Stimulated activated memory B cell treated with anti-CD40 and anti-IgM and Interleukin-4, amounts not matched to agents 10 μg/mL and 1 μg/mL and 100 μg/mL, for 72 hours (primary cell): ENCODE measurements around the gene XPO4.
"Not testable (repeated sequence)": the region's sequence is repeated elsewhere in the genome, so short reads cannot be mapped to it uniquely, and the experiment has no call there.

Experiments used
- ATAC-seq: fragments of 150-1000 bp; cut with Tn5 transposase; 2 replicates; pipeline ENCODE4 v1.10.0; 2021
- H3K27ac Mint-ChIP-seq: one replicate; pipeline ENCODE4 v1.8.0; 2022; ENCODE audit warnings: mild to moderate bottlenecking, mixed read lengths
- H3K27me3 Mint-ChIP-seq: one replicate; pipeline ENCODE4 v1.8.0; 2022; ENCODE audit warnings: mixed read lengths
- H3K36me3 Mint-ChIP-seq: one replicate; pipeline ENCODE4 v1.8.0; 2022; ENCODE audit warnings: mixed read lengths
- H3K4me1 Mint-ChIP-seq: one replicate; pipeline ENCODE4 v1.8.0; 2022; ENCODE audit warnings: mixed read lengths
- H3K4me3 Mint-ChIP-seq: one replicate; pipeline ENCODE4 v1.8.0; 2022; ENCODE audit warnings: mild to moderate bottlenecking, moderate library complexity, mixed read lengths
- H3K9me3 Mint-ChIP-seq: one replicate; pipeline ENCODE4 v1.8.0; 2022; ENCODE audit warnings: mixed read lengths

The XPO4 gene

GRCh38 chr13:20908714-20909497 lies 6.4 kb upstream of the XPO4 start:
- ATAC-seq: no peak
- no peak overlapping the region for H3K27ac Mint-ChIP-seq
- peaks cover 9% of the 10 kb centered on the region for H3K27me3 Mint-ChIP-seq
- H3K9me3 Mint-ChIP-seq: no peaks in the 10 kb centered on the region
- no peaks in the 10 kb centered on the region for H3K4me1 Mint-ChIP-seq
- no peak overlapping the region for H3K4me3 Mint-ChIP-seq
- no peaks in the 10 kb centered on the region for H3K36me3 Mint-ChIP-seq

- Mint-ChIP-seq H3K27ac (no peak overlapping the region), H3K36me3 (peaks cover 3% of the 10 kb centered on the region), H3K4me3 (no peak overlapping the region), H3K27me3 (no peaks in the 10 kb centered on the region), H3K9me3 (no peaks in the 10 kb centered on the region), H3K4me1 (peaks cover 27% of the 10 kb centered on the region)
- ATAC-seq: no peak
Measured at GRCh38 chr13:20904908-20905307, 2.4 kb upstream of the XPO4 start.

- Mint-ChIP-seq H3K9me3 (no peaks in the 10 kb centered on the region), H3K36me3 (peaks cover 5% of the 10 kb centered on the region), H3K4me1 (peaks cover 33% of the 10 kb centered on the region), H3K27me3 (no peaks in the 10 kb centered on the region), H3K27ac (peak overlapping the region; percentile 99), H3K4me3 (peak overlapping the region; percentile 99)
- ATAC-seq: no peak
Measured at GRCh38 chr13:20903164-20903475, 574 bp upstream of the XPO4 start.

GRCh38 chr13:20901668-20902437 lies 693 bp downstream of the XPO4 start:
- peak; percentile 32 for ATAC-seq
- Mint-ChIP-seq H3K36me3 (peaks cover 5% of the 10 kb centered on the region), H3K9me3 (no peaks in the 10 kb centered on the region), H3K4me3 (peak overlapping the region; percentile 99), H3K27ac (peak overlapping the region; percentile 99), H3K27me3 (no peaks in the 10 kb centered on the region), H3K4me1 (peaks cover 41% of the 10 kb centered on the region)

- H3K4me1 Mint-ChIP-seq: peaks cover 27% of the 10 kb centered on the region
- no peak for ATAC-seq
- H3K4me3 Mint-ChIP-seq: no peak overlapping the region
- H3K36me3 Mint-ChIP-seq: peaks cover 6% of the 10 kb centered on the region
- H3K27me3 Mint-ChIP-seq: no peaks in the 10 kb centered on the region
- H3K27ac Mint-ChIP-seq: no peak overlapping the region
- no peaks in the 10 kb centered on the region for H3K9me3 Mint-ChIP-seq
Measured at GRCh38 chr13:20894245-20894644, 8.3 kb downstream of the XPO4 start.

GRCh38 chr13:20891768-20892167 lies 10.8 kb downstream of the XPO4 start:
- Mint-ChIP-seq H3K27me3 (no peaks in the 10 kb centered on the region), H3K4me3 (no peak overlapping the region), H3K36me3 (peaks cover 12% of the 10 kb centered on the region), H3K4me1 (peaks cover 23% of the 10 kb centered on the region), H3K9me3 (no peaks in the 10 kb centered on the region), H3K27ac (no peak overlapping the region)
- no peak for ATAC-seq

- Mint-ChIP-seq H3K27me3 (no peaks in the 10 kb centered on the region), H3K36me3 (peaks cover 12% of the 10 kb centered on the region), H3K27ac (no peak overlapping the region), H3K4me3 (no peak overlapping the region), H3K4me1 (peaks cover 21% of the 10 kb centered on the region), H3K9me3 (no peaks in the 10 kb centered on the region)
- ATAC-seq: no peak
Measured at GRCh38 chr13:20891034-20891433, 11.5 kb downstream of the XPO4 start.

GRCh38 chr13:20890540-20890939 lies 12.0 kb downstream of the XPO4 start:
- H3K4me3 Mint-ChIP-seq, H3K27me3 Mint-ChIP-seq, ATAC-seq, H3K27ac Mint-ChIP-seq, H3K9me3 Mint-ChIP-seq: not testable (repeated sequence)
- Mint-ChIP-seq H3K4me1 (peaks cover 24% of the 10 kb centered on the region), H3K36me3 (peaks cover 12% of the 10 kb centered on the region)

- H3K4me3 Mint-ChIP-seq: no peak overlapping the region
- no peaks in the 10 kb centered on the region for H3K27me3 Mint-ChIP-seq
- peaks cover 1% of the 10 kb centered on the region for H3K9me3 Mint-ChIP-seq
- peaks cover 27% of the 10 kb centered on the region for H3K36me3 Mint-ChIP-seq
- peaks cover 64% of the 10 kb centered on the region for H3K4me1 Mint-ChIP-seq
- no peak overlapping the region for H3K27ac Mint-ChIP-seq
- ATAC-seq: no peak
Measured at GRCh38 chr13:20882206-20882605, 20.3 kb downstream of the XPO4 start.

- peaks cover 5% of the 10 kb centered on the region for H3K9me3 Mint-ChIP-seq
- peaks cover 29% of the 10 kb centered on the region for H3K36me3 Mint-ChIP-seq
- no peak for ATAC-seq
- no peaks in the 10 kb centered on the region for H3K27me3 Mint-ChIP-seq
- no peak overlapping the region for H3K27ac Mint-ChIP-seq
- peaks cover 68% of the 10 kb centered on the region for H3K4me1 Mint-ChIP-seq
- H3K4me3 Mint-ChIP-seq: no peak overlapping the region
Measured at GRCh38 chr13:20877902-20878301, 24.6 kb downstream of the XPO4 start.

GRCh38 chr13:20876802-20877201 lies 25.7 kb downstream of the XPO4 start:
- not testable (repeated sequence) for H3K4me3 Mint-ChIP-seq, H3K27me3 Mint-ChIP-seq, H3K9me3 Mint-ChIP-seq, ATAC-seq
- Mint-ChIP-seq H3K27ac (peak overlapping the region; percentile 34), H3K4me1 (peaks cover 69% of the 10 kb centered on the region), H3K36me3 (peaks cover 34% of the 10 kb centered on the region)

GRCh38 chr13:20874439-20874838 lies 28.1 kb downstream of the XPO4 start:
- Mint-ChIP-seq H3K36me3 (peaks cover 23% of the 10 kb centered on the region), H3K4me1 (peaks cover 54% of the 10 kb centered on the region)
- H3K27me3 Mint-ChIP-seq, ATAC-seq, H3K27ac Mint-ChIP-seq, H3K9me3 Mint-ChIP-seq, H3K4me3 Mint-ChIP-seq: not testable (repeated sequence)

- H3K27ac Mint-ChIP-seq: peak overlapping the region; percentile 14
- no peak for ATAC-seq
- no peak overlapping the region for H3K4me3 Mint-ChIP-seq
- peaks cover 43% of the 10 kb centered on the region for H3K4me1 Mint-ChIP-seq
- H3K9me3 Mint-ChIP-seq: peaks cover 5% of the 10 kb centered on the region
- H3K36me3 Mint-ChIP-seq: peaks cover 15% of the 10 kb centered on the region
- H3K27me3 Mint-ChIP-seq: no peaks in the 10 kb centered on the region
Measured at GRCh38 chr13:20873348-20873747, 29.2 kb downstream of the XPO4 start.

GRCh38 chr13:20870829-20871228 lies 31.7 kb downstream of the XPO4 start:
- Mint-ChIP-seq H3K36me3 (peaks cover 11% of the 10 kb centered on the region), H3K27me3 (no peaks in the 10 kb centered on the region), H3K4me3 (no peak overlapping the region), H3K9me3 (no peaks in the 10 kb centered on the region), H3K4me1 (peaks cover 32% of the 10 kb centered on the region), H3K27ac (no peak overlapping the region)
- no peak for ATAC-seq

GRCh38 chr13:20869540-20869939 lies 33.0 kb downstream of the XPO4 start:
- no peaks in the 10 kb centered on the region for H3K27me3 Mint-ChIP-seq
- ATAC-seq: no peak
- peaks cover 17% of the 10 kb centered on the region for H3K36me3 Mint-ChIP-seq
- no peak overlapping the region for H3K27ac Mint-ChIP-seq
- H3K9me3 Mint-ChIP-seq: no peaks in the 10 kb centered on the region
- H3K4me3 Mint-ChIP-seq: no peak overlapping the region
- peaks cover 27% of the 10 kb centered on the region for H3K4me1 Mint-ChIP-seq

GRCh38 chr13:20867408-20867807 lies 35.1 kb downstream of the XPO4 start:
- no peaks in the 10 kb centered on the region for H3K27me3 Mint-ChIP-seq
- H3K27ac Mint-ChIP-seq: no peak overlapping the region
- H3K9me3 Mint-ChIP-seq: no peaks in the 10 kb centered on the region
- H3K4me3 Mint-ChIP-seq: no peak overlapping the region
- ATAC-seq: no peak
- peaks cover 13% of the 10 kb centered on the region for H3K4me1 Mint-ChIP-seq
- peaks cover 18% of the 10 kb centered on the region for H3K36me3 Mint-ChIP-seq
